Activated B cell treated with CpG ODN at 0.5 μM for 24 hours (primary cell): ENCODE measurements around the gene ZNF664. TPM values are rescaled to one million over a fixed set of nuclear protein-coding genes. Genes with fewer than 3 reads are reported as not detected.

Experiments
- ATAC-seq: fragments of 200-7000 bp; cut with Tn5 transposase; one replicate; pipeline ENCODE4 v1.10.0; 2021; ENCODE audit warnings: low read depth, mild to moderate bottlenecking, moderate library complexity
- CTCF ChIA-PET: fragments of 350-600 bp; sonication (Branson Sonifier 250); formaldehyde crosslinking; loops from one replicate; lab custom pipeline; 2021; ENCODE audit warnings: antibody characterized with exemption; lab: Charles Lee
- POLR2A ChIA-PET: fragments of 350-600 bp; sonication (Branson Sonifier 250); formaldehyde crosslinking; loops from one replicate; lab custom pipeline; 2021; ENCODE audit warnings: antibody characterized with exemption; lab: Charles Lee
- DNase-seq: peaks from one replicate; pipeline ENCODE4 v3.0.0; 2022
- H3K27ac Mint-ChIP-seq: one replicate; pipeline ENCODE4 v1.8.0; 2020; ENCODE audit warnings: mixed read lengths
- H3K27me3 Mint-ChIP-seq: one replicate; pipeline ENCODE4 v1.8.0; 2021; ENCODE audit warnings: mixed read lengths
- H3K36me3 Mint-ChIP-seq: one replicate; pipeline ENCODE4 v1.8.0; 2021; ENCODE audit warnings: low read depth, mixed read lengths
- H3K4me1 Mint-ChIP-seq: one replicate; pipeline ENCODE4 v1.8.0; 2021; ENCODE audit warnings: mixed read lengths
- H3K4me3 Mint-ChIP-seq: one replicate; pipeline ENCODE4 v1.8.0; 2020; ENCODE audit warnings: mild to moderate bottlenecking, mixed read lengths
- H3K9me3 Mint-ChIP-seq: one replicate; pipeline ENCODE4 v1.8.0; 2020; ENCODE audit warnings: mixed read lengths
- intact Hi-C: fragments of 100-400 bp; cut with micrococcal nuclease; formaldehyde crosslinking; loops from one replicate; pipeline ENCODE4 v1.15.1; 2024
- total RNA-seq: library from RNA; stranded (reverse); gene quantifications from 2 replicates; pipeline ENCODE4 v1.2.3, GENCODE V29; 2022
- TF ChIP-seq, protein P1 (sequence below): fragments of 200-600 bp; IDR thresholded peaks from one replicate; pipeline ENCODE4 v1.8.0; 2022; ENCODE audit warnings: antibody characterized with exemption, mild to moderate bottlenecking

The ZNF664 gene
- total RNA-seq, 1 donor from 2014 or later: 40.7 TPM

DNA sequence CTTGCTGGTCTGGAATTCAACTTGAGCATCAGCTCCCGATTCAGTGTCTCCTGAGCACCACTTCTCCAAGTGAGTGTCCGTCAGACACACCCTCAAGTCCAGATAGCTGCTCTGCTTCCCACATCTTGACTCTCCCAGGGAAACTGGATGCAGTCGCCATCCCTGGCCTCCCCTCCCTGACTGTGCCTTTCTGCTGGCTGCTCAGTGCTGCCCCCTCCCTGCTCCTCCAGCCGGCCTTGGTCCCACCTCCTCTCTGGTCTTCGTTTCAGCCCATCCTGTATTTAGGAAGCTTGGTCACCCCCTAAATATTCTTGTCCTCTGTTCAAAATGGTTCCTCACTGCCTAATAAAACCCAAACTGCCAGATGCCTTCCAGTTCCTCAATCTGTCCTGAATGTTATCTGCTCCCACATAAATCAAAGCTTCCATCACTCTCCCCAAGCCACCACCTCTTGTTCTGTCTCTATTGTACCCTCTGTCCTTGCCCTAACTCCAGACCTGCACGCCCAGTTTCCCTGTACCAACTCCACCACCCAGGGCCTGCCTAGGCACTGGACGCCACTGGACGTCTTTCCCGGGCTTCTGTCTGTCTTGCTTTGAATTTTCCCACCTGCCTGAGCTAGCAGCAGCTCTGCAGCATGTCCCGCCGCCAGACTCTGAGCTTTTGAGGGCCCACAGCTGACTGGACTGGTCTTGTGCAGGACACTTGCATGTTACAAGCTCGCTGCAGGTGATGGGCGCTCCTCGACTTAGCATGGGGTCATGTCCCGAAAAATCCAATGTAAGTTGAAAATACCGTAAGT is 34.1 kb upstream of the ZNF664 start:
- Mint-ChIP-seq H3K4me1 (peaks cover 22% of the 10 kb centered on the region), H3K9me3 (no peaks in the 10 kb centered on the region)

DNA sequence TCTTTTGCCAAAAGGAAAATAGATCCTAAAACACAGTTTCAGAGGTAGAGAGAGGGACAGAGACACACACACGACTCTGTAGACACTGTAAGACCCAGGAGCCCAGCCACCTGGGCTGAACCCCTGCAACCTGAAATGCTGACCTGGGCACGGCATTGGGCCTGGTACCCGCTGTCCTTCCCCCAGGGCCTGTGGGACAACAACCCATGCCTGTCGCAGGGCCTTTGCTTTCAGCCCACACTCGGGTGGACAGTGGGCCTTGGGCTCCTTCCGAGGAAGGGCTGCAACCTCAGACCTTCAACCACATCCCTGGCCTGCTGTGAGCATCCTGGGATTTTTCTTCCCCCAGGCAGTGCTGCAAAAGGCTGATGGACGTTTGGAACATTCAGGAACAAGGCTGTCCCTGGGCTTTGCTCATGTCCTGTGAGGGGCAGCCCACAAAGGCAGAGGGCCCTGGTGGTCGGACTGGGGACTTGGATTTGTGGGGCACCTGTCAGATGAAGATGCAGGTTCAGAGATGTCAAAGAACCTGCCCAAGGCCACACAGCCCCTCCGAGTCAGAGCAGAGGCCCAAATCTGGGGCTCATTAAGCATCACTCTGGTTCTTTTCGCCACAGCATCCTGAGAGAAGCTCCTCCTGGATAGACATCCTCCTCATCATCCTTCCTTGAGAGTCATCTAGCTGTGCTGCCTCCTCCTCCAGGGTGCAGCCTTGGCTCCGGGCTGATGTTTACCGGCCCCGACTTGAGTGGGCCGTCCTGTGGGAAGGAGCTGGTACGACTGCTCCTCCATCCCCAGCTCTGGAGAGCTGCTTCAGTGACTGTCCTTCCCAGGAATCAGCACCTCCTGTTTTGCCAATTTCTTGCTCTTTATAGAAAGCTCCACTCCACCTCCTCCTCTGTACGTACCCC is 33.0 kb upstream of the ZNF664 start:
- no peak for DNase-seq
- no peak for ATAC-seq
- TF ChIP-seq, protein P1, sequence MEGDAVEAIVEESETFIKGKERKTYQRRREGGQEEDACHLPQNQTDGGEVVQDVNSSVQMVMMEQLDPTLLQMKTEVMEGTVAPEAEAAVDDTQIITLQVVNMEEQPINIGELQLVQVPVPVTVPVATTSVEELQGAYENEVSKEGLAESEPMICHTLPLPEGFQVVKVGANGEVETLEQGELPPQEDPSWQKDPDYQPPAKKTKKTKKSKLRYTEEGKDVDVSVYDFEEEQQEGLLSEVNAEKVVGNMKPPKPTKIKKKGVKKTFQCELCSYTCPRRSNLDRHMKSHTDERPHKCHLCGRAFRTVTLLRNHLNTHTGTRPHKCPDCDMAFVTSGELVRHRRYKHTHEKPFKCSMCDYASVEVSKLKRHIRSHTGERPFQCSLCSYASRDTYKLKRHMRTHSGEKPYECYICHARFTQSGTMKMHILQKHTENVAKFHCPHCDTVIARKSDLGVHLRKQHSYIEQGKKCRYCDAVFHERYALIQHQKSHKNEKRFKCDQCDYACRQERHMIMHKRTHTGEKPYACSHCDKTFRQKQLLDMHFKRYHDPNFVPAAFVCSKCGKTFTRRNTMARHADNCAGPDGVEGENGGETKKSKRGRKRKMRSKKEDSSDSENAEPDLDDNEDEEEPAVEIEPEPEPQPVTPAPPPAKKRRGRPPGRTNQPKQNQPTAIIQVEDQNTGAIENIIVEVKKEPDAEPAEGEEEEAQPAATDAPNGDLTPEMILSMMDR: no peak
- peaks cover 49% of the 10 kb centered on the region for H3K36me3 Mint-ChIP-seq
- H3K9me3 Mint-ChIP-seq: no peaks in the 10 kb centered on the region
- no peak overlapping the region for H3K4me3 Mint-ChIP-seq
- intact Hi-C loops: no loop called here
- ChIA-PET CTCF (no interaction called here), POLR2A (no interaction called here)
- H3K27me3 Mint-ChIP-seq: no peaks in the 10 kb centered on the region
- peaks cover 19% of the 10 kb centered on the region for H3K4me1 Mint-ChIP-seq
- no peak overlapping the region for H3K27ac Mint-ChIP-seq

More for the DNA sequence above, 34.1 kb upstream of the ZNF664 start:
- no peak for ATAC-seq
- TF ChIP-seq, protein P1: no peak
- intact Hi-C loops: no loop called here
- ChIA-PET POLR2A (no interaction called here), CTCF (no interaction called here)
- no peaks in the 10 kb centered on the region for H3K27me3 Mint-ChIP-seq
- no peak overlapping the region for H3K4me3 Mint-ChIP-seq
- no peak for DNase-seq
- H3K27ac Mint-ChIP-seq: peak overlapping the region; percentile 5
- peaks cover 42% of the 10 kb centered on the region for H3K36me3 Mint-ChIP-seq

DNA sequence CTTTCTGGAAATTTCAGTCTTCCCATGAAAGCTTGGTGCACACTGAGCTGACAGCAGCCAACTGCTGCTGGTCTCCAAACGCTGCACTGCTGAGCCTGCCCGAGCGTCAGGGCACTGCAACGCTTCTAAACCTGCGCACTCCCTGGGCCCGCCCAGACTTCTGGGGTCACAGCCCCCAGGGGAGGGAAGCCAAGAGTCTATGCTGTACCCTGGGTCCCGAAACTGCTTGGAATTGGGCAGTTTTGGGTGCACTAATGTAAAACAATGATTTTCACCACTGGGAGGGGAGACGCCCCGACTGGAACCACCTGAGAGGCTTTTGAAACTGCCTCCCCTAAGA is 32.4 kb upstream of the ZNF664 start:
- peaks cover 19% of the 10 kb centered on the region for H3K4me1 Mint-ChIP-seq
- ATAC-seq: no peak
- no peaks in the 10 kb centered on the region for H3K9me3 Mint-ChIP-seq
- TF ChIP-seq, protein P1: no peak
- ChIA-PET POLR2A (no interaction called here), CTCF (no interaction called here)
- H3K36me3 Mint-ChIP-seq: peaks cover 54% of the 10 kb centered on the region
- intact Hi-C loops: no loop called here
- no peaks in the 10 kb centered on the region for H3K27me3 Mint-ChIP-seq
- no peak overlapping the region for H3K4me3 Mint-ChIP-seq
- DNase-seq: no peak
- no peak overlapping the region for H3K27ac Mint-ChIP-seq

DNA sequence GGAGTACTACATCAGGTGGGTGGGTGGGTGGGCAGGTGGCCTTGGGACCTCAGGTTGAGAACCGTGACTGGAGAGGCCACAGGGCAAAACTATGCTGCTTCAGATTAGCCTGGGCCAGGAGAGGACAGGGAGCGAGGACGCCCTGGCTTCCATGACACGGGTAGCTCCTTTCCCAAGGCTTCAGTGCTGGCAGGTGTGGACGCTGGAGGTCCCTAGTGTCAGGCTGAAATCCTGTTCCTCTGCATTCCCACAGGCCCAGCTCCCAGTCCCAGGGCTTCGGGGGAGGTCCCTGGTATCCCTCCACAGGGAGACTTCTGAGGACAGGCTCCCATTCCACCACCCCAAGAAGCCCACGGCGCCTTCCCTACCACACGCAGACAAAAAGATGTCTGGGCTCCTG is 32.0 kb upstream of the ZNF664 start:
- Mint-ChIP-seq H3K9me3 (no peaks in the 10 kb centered on the region), H3K4me3 (no peak overlapping the region), H3K27ac (no peak overlapping the region), H3K27me3 (no peaks in the 10 kb centered on the region), H3K4me1 (peaks cover 19% of the 10 kb centered on the region), H3K36me3 (peaks cover 57% of the 10 kb centered on the region)
- TF ChIP-seq, protein P1: no peak
- intact Hi-C loops: no loop called here
- POLR2A ChIA-PET: no interaction called here
- DNase-seq: no peak
- no peak for ATAC-seq
- CTCF ChIA-PET: no interaction called here

DNA sequence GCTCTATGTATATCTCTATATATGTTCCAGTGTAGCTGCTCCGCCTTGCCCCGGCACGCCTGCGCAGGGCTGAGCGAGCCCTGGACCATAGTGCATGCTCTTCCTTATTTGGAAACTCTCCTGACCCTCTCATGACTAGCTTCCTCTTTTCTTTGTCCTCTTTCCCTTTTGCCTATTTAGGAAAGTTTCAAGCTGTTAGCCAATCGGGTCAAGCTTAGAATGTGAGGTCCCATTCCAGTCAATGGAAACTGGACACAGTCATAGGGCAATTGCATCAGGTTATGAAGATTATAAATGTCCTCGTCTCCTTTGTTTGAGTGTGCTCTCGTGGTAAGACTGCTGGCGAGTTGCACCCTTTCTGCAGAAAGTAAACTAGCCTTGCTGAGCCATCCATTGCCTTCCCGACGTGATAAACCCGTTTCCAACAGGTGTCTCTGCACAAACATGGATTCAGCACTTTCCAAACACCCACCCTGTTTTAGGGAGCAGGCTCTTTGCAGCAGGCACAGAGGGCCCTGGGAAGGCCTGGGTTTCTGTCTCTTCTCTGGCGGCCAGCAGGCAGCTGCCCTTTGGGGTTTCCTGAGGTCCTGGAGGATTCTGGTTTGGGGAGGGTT is 31.3 kb upstream of the ZNF664 start:
- H3K27ac Mint-ChIP-seq: no peak overlapping the region
- CTCF ChIA-PET: no interaction called here
- no peaks in the 10 kb centered on the region for H3K27me3 Mint-ChIP-seq
- H3K36me3 Mint-ChIP-seq: peaks cover 54% of the 10 kb centered on the region
- no peaks in the 10 kb centered on the region for H3K9me3 Mint-ChIP-seq
- no peak overlapping the region for H3K4me3 Mint-ChIP-seq
- TF ChIP-seq, protein P1: no peak
- POLR2A ChIA-PET: no interaction called here
- DNase-seq (no peak), ATAC-seq (no peak)
- intact Hi-C loops: no loop called here
- H3K4me1 Mint-ChIP-seq: peaks cover 19% of the 10 kb centered on the region
